CD4-positive, CD25-positive, alpha-beta regulatory T cell (primary cell): ENCODE results near the gene TRIM7. TPM values are rescaled to one million over a fixed set of nuclear protein-coding genes. Genes with fewer than 3 reads are reported as not detected.

Experiments
- ATAC-seq, 2 donors: fragments of 150-1000 bp; cut with Tn5 transposase; one replicate each; pipeline ENCODE4 v1.10.0; 2021; ENCODE audit warnings: low read depth in 2 of 2, moderate number of reproducible peaks in 2 of 2, moderate library complexity in 1 of 2
- DNase-seq, 3 donors: peaks; one replicate each; pipeline versions ENCODE4 v3.0.0 to v3.0.0-alpha.2; 2012 to 2022; ENCODE audit warnings: mixed read lengths in 1 of 3
- H3K27ac ChIP-seq: one replicate; pipeline ENCODE4 v1.7.0; 2013; ENCODE audit warnings: mild to moderate bottlenecking, low read length; ENCODE audit not compliant: insufficient read depth, poor library complexity, severe bottlenecking
- H3K27me3 ChIP-seq: one replicate; pipeline ENCODE4 v1.7.0; 2013; ENCODE audit warnings: low read length; ENCODE audit not compliant: control insufficient read depth, insufficient read depth
- H3K36me3 ChIP-seq: one replicate; pipeline ENCODE4 v1.7.0; 2013; ENCODE audit warnings: mild to moderate bottlenecking, low read length, moderate library complexity; ENCODE audit not compliant: control insufficient read depth, insufficient read depth
- H3K4me1 ChIP-seq: 2 replicates; pipeline ENCODE4 v1.7.0; 2013; ENCODE audit warnings: mild to moderate bottlenecking, low read length; ENCODE audit not compliant: insufficient read depth, control insufficient read depth, poor library complexity, severe bottlenecking
- H3K4me3 ChIP-seq: one replicate; pipeline ENCODE4 v1.7.0; 2013; ENCODE audit warnings: low read depth, mild to moderate bottlenecking, low read length, moderate library complexity
- H3K9me3 ChIP-seq, 2 experiments: 1 replicate in 1 of 2; 2 replicates in 1 of 2; pipeline ENCODE4 v1.7.0; 2013; ENCODE audit warnings: low read length in 2 of 2, mild to moderate bottlenecking in 1 of 2, moderate library complexity in 1 of 2; ENCODE audit not compliant: control insufficient read depth in 2 of 2
- H3K27ac Mint-ChIP-seq, 3 donors: one replicate each; pipeline ENCODE4 v1.8.0; 2020 to 2022; ENCODE audit warnings: mild to moderate bottlenecking in 3 of 3, mixed read lengths in 3 of 3, moderate library complexity in 2 of 3
- H3K27me3 Mint-ChIP-seq: one replicate; pipeline ENCODE4 v1.8.0; 2022; ENCODE audit warnings: mild to moderate bottlenecking, mixed read lengths
- H3K36me3 Mint-ChIP-seq: one replicate; pipeline ENCODE4 v1.8.0; 2020; ENCODE audit warnings: mixed read lengths
- H3K4me1 Mint-ChIP-seq, 4 donors: one replicate each; pipeline ENCODE4 v1.8.0; 2020 to 2022; ENCODE audit warnings: mixed read lengths in 4 of 4, mild to moderate bottlenecking in 1 of 4
- H3K4me3 Mint-ChIP-seq, 4 donors: one replicate each; pipeline ENCODE4 v1.8.0; 2020 to 2022; ENCODE audit warnings: mild to moderate bottlenecking in 4 of 4, mixed read lengths in 4 of 4, moderate library complexity in 3 of 4
- H3K9me3 Mint-ChIP-seq, 7 donors: one replicate each; pipeline ENCODE4 v1.8.0; 2020 to 2022; ENCODE audit warnings: mixed read lengths in 7 of 7, mild to moderate bottlenecking in 3 of 7, moderate library complexity in 2 of 7
- polyA plus RNA-seq, 4 donors: library from polyadenylated mRNA; unstranded; fragments of 300-500 nt; fragmentation: Illumina TruSeq; gene quantifications; one replicate each; pipeline ENCODE4 v1.2.3, GENCODE V29; 2021
- total RNA-seq: library from RNA; stranded (reverse); gene quantifications from one replicate; pipeline ENCODE4 v1.2.3, GENCODE V29; 2022

The TRIM7 gene
- total and polyA plus RNA-seq, 5 donors from 2014 or later, result 0.16 to 0.72 (median 0.47) TPM; not detected in 2

DNA sequence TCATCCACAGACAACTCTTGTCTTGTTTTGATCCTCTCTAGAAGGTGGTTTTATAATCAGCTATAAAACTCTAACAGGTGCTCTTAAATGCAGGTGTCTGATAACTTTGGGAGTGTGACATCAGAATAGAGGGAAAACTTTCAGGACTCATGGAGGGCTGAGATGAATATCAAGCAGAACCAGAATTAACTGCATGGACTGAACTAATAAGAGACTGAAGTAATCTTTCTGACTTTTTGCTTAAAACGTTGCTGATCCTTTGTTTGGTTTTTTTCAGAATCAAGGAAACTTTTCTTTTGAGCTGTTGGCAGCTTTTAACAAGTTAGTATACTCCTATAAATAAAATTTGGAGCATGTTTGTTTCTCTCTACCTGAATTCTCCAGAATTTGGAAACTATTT, 59.9 kb downstream of the TRIM7 start:
- Mint-ChIP-seq H3K4me3 (no peak overlapping the region), H3K9me3 (peaks cover 1 to 10% (median 3%) of the 10 kb centered on the region in 7 donors), H3K4me1 (no peaks in the 10 kb centered on the region), H3K36me3 (no peaks in the 10 kb centered on the region), H3K27ac (no peak overlapping the region), H3K27me3 (peaks cover 54% of the 10 kb centered on the region)
- ATAC-seq, result no peak
- H3K27me3 ChIP-seq, result peaks cover 8% of the 10 kb centered on the region
- no peak for DNase-seq
- H3K27ac ChIP-seq, result no peak overlapping the region
- H3K4me3 ChIP-seq, result no peak overlapping the region
- H3K9me3 ChIP-seq, result no peaks in the 10 kb centered on the region
- no peaks in the 10 kb centered on the region for H3K36me3 ChIP-seq
- H3K4me1 ChIP-seq, result no peaks in the 10 kb centered on the region

Other genes with a start within 250 kb of the TRIM7 start
- gene BTNL3, start 216.3 kb downstream of the TRIM7 start, total RNA-seq, result not detected
- gene BTNL3, start 216.3 kb downstream of the TRIM7 start, polyA plus RNA-seq, result not detected
- not detected for gene BTNL9, start 164.9 kb downstream of the TRIM7 start, total RNA-seq
- not detected for gene BTNL9, start 164.9 kb downstream of the TRIM7 start, polyA plus RNA-seq
- gene OR2V1, start 74.0 kb downstream of the TRIM7 start, total RNA-seq, result not detected
- gene OR2V1, start 74.0 kb downstream of the TRIM7 start, polyA plus RNA-seq, result not detected
- gene OR2V2, start 57.6 kb downstream of the TRIM7 start, total RNA-seq, result not detected
- not detected for gene OR2V2, start 57.6 kb downstream of the TRIM7 start, polyA plus RNA-seq
- 40.8 TPM for gene TRIM41, start 18.1 kb upstream of the TRIM7 start, total RNA-seq
- gene TRIM41, start 18.1 kb upstream of the TRIM7 start, polyA plus RNA-seq, result 1 to 10 TPM in 2 of 4 donors, under 1 TPM in 2; 0.67 to 1.6 (median 0.87) TPM
- gene RACK1, start 38.7 kb upstream of the TRIM7 start, total RNA-seq, result 1,838 TPM
- 1,000 to 10,000 TPM; 2,227 to 2,760 (median 2,470) TPM for gene RACK1, start 38.7 kb upstream of the TRIM7 start, polyA plus RNA-seq
- 40.3 TPM for gene TRIM52, start 55.9 kb upstream of the TRIM7 start, total RNA-seq
- 10 to 100 TPM; 28.0 to 39.9 (median 35.0) TPM for gene TRIM52, start 55.9 kb upstream of the TRIM7 start, polyA plus RNA-seq
- gene OR4F3, start 162.1 kb upstream of the TRIM7 start, total RNA-seq, result not detected
- gene OR4F3, start 162.1 kb upstream of the TRIM7 start, polyA plus RNA-seq, result not detected